Activated CD8-positive, alpha-beta memory T cell treated with anti-CD3 and anti-CD28 coated beads for 4 hours (primary cell): Measurements from ENCODE around the gene CRYBG2.

Experiments
- DNase-seq, 2 donors: peaks; one replicate each; pipeline ENCODE4 v3.0.0-alpha.2; 2020; ENCODE audit warnings: low read depth in 2 of 2

The CRYBG2 gene

GRCh38 chr1:26281091-26281958 is 72.6 kb downstream of the CRYBG2 start:
- DNase-seq, result no peak

GRCh38 chr1:26280333-26281042 is 73.4 kb downstream of the CRYBG2 start:
- no peak for DNase-seq

DNA sequence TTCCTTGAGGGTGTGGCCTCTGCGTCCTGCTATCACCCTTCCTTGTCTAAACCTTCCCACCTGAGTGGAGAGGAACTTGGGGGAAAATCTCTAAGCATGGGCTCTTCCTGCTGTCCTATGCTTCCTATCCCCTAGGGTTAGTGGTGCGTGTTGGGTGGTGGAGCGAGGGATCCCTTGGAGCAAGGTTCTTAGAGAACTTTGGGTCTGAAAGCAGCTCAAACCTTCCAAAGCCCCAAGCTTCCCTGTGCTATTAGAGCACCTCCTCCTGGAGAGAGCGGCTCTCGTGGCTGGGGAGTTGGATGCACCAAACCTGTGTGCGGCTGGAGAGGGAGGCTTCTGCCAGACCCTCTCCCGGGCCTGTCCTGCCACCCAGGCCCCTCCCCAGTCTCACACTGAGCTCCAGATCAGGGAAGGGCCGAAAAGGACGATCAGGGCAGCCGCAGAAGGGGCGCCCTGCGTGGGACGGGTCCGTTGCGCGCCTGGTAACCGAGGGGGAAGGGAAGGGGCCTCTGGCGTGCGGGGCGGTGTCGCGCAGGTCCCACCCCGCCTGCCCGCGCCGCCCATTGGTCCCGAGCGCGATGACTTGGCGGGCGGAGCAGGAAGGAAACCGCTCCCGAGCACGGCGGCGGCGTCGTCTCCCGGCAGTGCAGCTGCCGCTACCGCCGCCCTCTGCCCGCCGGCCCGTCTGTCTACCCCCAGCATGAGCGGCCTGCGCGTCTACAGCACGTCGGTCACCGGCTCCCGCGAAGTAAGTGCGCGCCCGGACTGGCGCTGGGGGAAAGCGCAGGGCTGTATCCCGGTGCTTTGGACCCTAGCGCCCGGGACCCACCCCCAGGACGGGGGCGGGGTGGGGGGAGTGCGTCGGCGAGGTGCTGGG is 74.2 kb downstream of the CRYBG2 start, which contains the start of gene SH3BGRL3:
Gene SH3BGRL3, plus strand, starts transcription at position 631 of the 877 bp plus-strand sequence. Its CDS starts 70 bp downstream, at position 701.
- peak; percentile 61 to 67 for DNase-seq

DNA sequence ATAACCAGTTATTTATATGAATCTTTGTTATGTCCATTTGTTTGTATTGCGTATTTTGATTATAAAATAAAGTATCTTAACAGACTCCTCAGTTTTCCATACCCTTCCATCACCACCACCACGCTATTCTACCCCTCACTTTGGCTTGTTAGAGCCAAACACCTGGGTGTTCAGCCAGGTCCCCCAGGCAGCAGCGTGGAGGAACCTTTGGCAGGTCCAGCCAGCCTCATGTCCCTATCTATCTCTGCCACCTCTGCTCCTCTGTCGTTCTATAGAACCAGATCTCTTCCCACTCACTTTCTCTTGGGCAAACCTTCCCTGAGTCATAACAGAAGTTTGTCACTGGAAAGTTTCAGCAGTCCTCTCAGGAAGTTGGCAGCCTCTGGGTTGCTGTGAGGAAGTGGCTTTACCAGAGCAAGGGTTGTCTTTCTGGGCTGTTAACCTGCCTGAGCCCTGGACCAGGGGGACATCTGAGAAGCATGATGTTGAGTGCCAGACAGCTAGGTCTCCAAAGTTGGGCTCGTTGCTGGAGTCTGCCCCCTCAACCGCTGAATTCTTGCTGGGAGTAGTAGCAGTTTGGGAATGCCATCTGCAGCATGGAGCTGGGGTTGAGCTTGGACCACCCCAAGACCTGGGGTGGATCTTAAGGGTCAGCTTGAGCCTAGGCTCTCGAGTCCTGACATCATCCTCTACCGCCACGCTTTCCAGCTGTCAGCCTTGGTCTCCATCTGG is 75.0 kb downstream of the CRYBG2 start:
- DNase-seq, result no peak

DNA sequence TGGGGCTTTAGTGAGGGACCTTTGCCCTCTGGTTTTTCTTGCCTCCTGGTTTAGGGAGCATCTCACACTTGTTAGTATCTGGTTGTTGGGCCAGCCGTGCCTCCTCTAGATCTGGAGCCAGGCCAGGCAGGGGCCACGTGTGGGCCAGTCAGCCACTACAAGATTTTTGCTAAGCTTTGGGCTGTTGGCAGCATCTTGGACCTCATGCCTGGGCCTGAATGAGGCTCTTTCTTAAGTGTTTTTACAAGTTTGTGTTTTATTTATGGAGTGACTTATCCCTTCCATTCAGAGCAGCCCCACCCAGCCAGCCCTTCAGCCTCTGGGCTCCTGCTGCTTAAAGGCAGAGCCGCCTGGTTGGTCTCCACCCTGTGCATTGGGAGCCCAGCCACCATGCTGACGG is 75.6 kb downstream of the CRYBG2 start:
- no peak for DNase-seq

GRCh38 chr1:26277719-26278118 is 76.2 kb downstream of the CRYBG2 start:
- no peak for DNase-seq

DNA sequence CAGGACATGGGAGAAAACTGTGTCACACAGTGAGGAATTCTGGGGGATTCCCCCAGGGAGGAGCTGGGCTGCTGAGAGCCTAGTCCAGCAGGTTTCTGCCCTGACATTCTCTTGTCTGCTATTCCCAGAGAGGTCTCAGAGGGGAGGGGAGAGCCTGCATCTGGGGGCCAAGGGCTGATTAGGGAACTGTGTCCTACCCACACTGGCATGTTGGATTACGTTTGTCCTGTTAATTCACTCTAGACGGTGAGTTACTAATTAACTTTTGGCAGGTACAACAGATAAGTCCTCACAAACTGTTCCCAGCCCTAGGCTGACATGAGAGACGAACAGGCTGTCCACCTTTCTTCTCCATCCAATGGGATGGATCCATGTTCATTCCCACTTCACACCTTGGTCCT is 76.7 kb downstream of the CRYBG2 start:
- DNase-seq, result no peak

DNA sequence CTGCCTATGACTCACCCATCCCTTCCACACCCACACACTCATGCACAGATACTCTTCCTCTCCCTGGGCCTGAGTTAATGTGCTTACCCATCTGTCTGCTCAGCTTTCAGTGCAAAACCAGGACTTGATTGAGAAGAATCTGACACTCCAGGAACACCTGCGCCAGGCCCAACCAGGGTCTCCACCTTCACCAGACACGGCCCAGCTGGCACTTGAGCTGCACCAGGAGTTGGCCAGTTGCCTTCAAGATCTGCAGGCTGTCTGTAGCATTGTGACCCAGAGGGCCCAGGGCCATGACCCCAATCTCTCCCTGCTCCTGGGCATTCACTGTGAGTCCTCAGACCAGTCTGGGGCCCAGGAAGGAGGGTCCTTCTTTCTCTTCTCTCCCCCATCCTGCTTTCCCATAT is 77.5 kb downstream of the CRYBG2 start:
- no peak for DNase-seq

- peak; percentile 69 to 72 for DNase-seq
Measured at GRCh38 chr1:26275580-26276431, 78.1 kb downstream of the CRYBG2 start.

GRCh38 chr1:26274801-26275425 is 79.0 kb downstream of the CRYBG2 start:
- DNase-seq, result no peak
